ENCODE measurements around the gene GLB1L3.

GRCh38 chr11:134289167-134289566 is 13.0 kb downstream of the GLB1L3 start:
- no peak for TF ChIP-seq POLR2A (IDR thresholded peaks at IDR 0.05)
- TF ChIP-seq, protein P1, sequence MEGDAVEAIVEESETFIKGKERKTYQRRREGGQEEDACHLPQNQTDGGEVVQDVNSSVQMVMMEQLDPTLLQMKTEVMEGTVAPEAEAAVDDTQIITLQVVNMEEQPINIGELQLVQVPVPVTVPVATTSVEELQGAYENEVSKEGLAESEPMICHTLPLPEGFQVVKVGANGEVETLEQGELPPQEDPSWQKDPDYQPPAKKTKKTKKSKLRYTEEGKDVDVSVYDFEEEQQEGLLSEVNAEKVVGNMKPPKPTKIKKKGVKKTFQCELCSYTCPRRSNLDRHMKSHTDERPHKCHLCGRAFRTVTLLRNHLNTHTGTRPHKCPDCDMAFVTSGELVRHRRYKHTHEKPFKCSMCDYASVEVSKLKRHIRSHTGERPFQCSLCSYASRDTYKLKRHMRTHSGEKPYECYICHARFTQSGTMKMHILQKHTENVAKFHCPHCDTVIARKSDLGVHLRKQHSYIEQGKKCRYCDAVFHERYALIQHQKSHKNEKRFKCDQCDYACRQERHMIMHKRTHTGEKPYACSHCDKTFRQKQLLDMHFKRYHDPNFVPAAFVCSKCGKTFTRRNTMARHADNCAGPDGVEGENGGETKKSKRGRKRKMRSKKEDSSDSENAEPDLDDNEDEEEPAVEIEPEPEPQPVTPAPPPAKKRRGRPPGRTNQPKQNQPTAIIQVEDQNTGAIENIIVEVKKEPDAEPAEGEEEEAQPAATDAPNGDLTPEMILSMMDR (IDR thresholded peaks at IDR 0.05), result no peak

Measured in right lobe of liver (tissue), 4 donors.